Hepatocyte (in vitro differentiated cells): Measurements from ENCODE around the gene KCNG3.

Source experiments
- CTCF ChIP-seq: fragments of 200-600 bp; sonication (generic); IDR thresholded peaks from 2 replicates; pipeline ENCODE4 v1.5.1; 2016; ENCODE audit warnings: antibody characterized with exemption, mild to moderate bottlenecking; ENCODE audit not compliant: poor library complexity
- EZH2 ChIP-seq: fragments of 200-600 bp; sonication (generic); IDR thresholded peaks from 2 replicates; pipeline ENCODE4 v1.6.1; 2016; ENCODE audit warnings: antibody characterized with exemption, mild to moderate bottlenecking, borderline replicate concordance
- EZH2phosphoT487 ChIP-seq: fragments of 200-600 bp; sonication (generic); IDR thresholded peaks from one replicate; pipeline ENCODE4 v1.6.1; 2018; ENCODE audit warnings: antibody characterized with exemption, mild to moderate bottlenecking, low read depth, moderate library complexity; ENCODE audit not compliant: unreplicated experiment, severe bottlenecking

- TF ChIP-seq CTCF, result no peak
- TF ChIP-seq EZH2phosphoT487, result no peak
- TF ChIP-seq EZH2, result no peak
Measured at GRCh38 chr2:42429352-42429751, 64.4 kb downstream of the KCNG3 start.
